ENCODE data around the gene BAZ1B. TPM values are rescaled to one million over a fixed set of nuclear protein-coding genes. Genes with fewer than 3 reads are reported as not detected.
"Not testable (repeated sequence)": the region's sequence is repeated elsewhere in the genome, so short reads cannot be mapped to it uniquely, and the experiment has no call there.

BAZ1B gene
- total RNA-seq, 4 donors from 2014 or later = 31.2 to 47.0 (median 42.0) TPM

DNA sequence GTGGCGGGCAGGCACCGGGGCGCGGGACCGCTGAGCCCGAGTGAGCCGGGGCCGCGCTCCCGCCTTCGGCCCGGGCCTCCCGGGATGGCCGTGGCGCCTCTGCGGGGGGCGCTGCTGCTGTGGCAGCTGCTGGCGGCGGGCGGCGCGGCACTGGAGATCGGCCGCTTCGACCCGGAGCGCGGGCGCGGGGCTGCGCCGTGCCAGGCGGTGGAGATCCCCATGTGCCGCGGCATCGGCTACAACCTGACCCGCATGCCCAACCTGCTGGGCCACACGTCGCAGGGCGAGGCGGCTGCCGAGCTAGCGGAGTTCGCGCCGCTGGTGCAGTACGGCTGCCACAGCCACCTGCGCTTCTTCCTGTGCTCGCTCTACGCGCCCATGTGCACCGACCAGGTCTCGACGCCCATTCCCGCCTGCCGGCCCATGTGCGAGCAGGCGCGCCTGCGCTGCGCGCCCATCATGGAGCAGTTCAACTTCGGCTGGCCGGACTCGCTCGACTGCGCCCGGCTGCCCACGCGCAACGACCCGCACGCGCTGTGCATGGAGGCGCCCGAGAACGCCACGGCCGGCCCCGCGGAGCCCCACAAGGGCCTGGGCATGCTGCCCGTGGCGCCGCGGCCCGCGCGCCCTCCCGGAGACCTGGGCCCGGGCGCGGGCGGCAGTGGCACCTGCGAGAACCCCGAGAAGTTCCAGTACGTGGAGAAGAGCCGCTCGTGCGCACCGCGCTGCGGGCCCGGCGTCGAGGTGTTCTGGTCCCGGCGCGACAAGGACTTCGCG lies 88.0 kb downstream of the BAZ1B start:
- no peaks in the 10 kb centered on the region for H3K27me3 ChIP-seq
- H3K4me1 ChIP-seq = peaks cover 10 to 23% of the 10 kb centered on the region in 2 donors
- DNase-seq (no peak), ATAC-seq (peak; percentile 53 to 56)
- TF ChIP-seq, protein P1, sequence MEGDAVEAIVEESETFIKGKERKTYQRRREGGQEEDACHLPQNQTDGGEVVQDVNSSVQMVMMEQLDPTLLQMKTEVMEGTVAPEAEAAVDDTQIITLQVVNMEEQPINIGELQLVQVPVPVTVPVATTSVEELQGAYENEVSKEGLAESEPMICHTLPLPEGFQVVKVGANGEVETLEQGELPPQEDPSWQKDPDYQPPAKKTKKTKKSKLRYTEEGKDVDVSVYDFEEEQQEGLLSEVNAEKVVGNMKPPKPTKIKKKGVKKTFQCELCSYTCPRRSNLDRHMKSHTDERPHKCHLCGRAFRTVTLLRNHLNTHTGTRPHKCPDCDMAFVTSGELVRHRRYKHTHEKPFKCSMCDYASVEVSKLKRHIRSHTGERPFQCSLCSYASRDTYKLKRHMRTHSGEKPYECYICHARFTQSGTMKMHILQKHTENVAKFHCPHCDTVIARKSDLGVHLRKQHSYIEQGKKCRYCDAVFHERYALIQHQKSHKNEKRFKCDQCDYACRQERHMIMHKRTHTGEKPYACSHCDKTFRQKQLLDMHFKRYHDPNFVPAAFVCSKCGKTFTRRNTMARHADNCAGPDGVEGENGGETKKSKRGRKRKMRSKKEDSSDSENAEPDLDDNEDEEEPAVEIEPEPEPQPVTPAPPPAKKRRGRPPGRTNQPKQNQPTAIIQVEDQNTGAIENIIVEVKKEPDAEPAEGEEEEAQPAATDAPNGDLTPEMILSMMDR (IDR thresholded peaks at IDR 0.05 in 4 of 5, conservative IDR thresholded peaks at IDR 0.05 in 1 of 5) = peak in 1 of 5 experiments; percentile 6
- peak in 1 of 2 donors; percentile 53 for TF ChIP-seq POLR2A (IDR thresholded peaks at IDR 0.05)
- H3K9me3 ChIP-seq = no peaks in the 10 kb centered on the region
- peak overlapping the region in 2 of 4 donors; percentile 72 to 83 for H3K27ac ChIP-seq
- intact Hi-C loops (cut with DNase I; ENCODE audit: low total_unique reads) (loop anchor here (2.0 to 5.0 kb wide), 3 partner anchors 13 to 92 kb away; no protein-coding TSS in a partner anchor), in situ Hi-C loops (cut with MboI; ENCODE audit: low sequenced_read_pairs in 4 of 4) (no loop called here)
- no peaks in the 10 kb centered on the region for H3K36me3 ChIP-seq
- peak overlapping the region; percentile 37 to 58 (median 54) for H3K4me3 ChIP-seq

DNA sequence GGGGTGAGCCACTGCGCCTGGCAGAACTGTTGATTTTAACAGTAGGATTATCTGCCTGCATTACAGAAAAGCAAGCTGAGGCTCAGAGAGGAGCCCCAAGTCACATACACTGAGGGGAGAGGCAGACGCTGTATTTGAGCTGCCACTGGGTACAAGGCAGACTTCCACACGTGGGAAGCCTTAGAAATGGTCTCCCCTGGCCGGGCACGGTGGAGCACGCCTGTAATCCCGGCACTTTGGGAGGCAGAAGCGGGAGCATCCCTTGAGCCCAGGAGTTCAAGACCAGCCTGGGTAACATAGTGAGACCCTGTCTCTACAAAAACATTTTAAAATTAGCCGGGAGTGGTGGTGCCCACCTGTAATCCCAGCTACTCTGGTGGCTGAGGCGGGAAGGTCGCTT lies 89.4 kb downstream of the BAZ1B start:
- ATAC-seq = no peak
- in situ Hi-C loops (cut with MboI; ENCODE audit: low sequenced_read_pairs in 4 of 4) = no loop called here

DNA sequence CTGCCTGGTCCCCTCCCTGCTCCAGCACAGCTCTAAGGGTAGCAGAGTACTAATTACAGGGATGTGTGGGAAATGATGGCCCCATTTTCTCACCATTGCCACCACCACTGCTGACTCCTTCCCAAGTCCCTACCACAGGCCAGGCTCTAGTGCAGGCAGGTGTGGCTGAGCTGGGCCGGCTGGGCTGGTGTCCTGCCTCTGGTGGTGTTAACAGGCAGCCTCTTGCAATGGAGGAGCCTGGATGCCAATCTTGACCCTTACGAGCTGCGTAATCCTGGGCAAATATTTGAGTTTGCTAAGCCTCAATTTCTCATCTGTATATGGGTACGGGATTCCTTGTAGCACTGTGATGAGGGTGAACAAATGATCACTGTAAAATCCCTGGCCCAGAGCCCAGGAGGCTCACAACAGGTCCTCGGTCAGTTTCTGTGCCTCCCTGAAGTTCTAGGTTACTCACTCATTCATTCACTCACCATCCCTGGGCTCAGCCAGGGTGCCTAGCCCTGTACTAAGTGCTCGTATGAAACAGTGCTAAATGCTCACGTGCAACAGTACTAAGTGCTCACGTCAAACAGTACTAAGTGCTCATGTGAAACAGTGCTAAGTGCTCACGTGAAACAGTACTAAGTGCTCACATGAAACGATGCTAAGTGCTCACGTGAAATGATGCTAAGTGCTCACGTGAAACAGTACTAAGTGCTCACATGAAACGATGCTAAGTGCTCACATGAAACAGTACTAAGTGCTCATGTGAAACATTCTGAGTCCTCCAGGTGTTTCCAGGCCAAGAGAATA lies 90.9 kb downstream of the BAZ1B start:
- H3K9me3 ChIP-seq = no peaks in the 10 kb centered on the region
- no peak overlapping the region for H3K4me3 ChIP-seq
- peaks cover 10 to 16% of the 10 kb centered on the region in 2 donors for H3K4me1 ChIP-seq
- intact Hi-C loops (cut with DNase I; ENCODE audit: low total_unique reads) = loop anchor here (5.0 kb wide), 2 partner anchors 34 to 89 kb away; no protein-coding TSS in a partner anchor
- DNase-seq (no peak), ATAC-seq (no peak)
- H3K27ac ChIP-seq = no peak overlapping the region
- TF ChIP-seq POLR2A (IDR thresholded peaks at IDR 0.05) = no peak
- TF ChIP-seq, protein P1 (IDR thresholded peaks at IDR 0.05 in 4 of 5, conservative IDR thresholded peaks at IDR 0.05 in 1 of 5) = no peak
- H3K27me3 ChIP-seq = no peaks in the 10 kb centered on the region
- H3K36me3 ChIP-seq = no peaks in the 10 kb centered on the region
- in situ Hi-C loops (cut with MboI; ENCODE audit: low sequenced_read_pairs in 4 of 4) = no loop called here

More for the DNA sequence above, 89.4 kb downstream of the BAZ1B start:
- intact Hi-C loops (cut with DNase I; ENCODE audit: low total_unique reads) = loop anchor here (2.0 to 5.0 kb wide), 3 partner anchors 14 to 90 kb away; no protein-coding TSS in a partner anchor
- peaks cover 14 to 20% of the 10 kb centered on the region in 2 donors for H3K4me1 ChIP-seq
- H3K27ac ChIP-seq = no peak overlapping the region
- no peak for DNase-seq
- no peaks in the 10 kb centered on the region for H3K27me3 ChIP-seq
- no peaks in the 10 kb centered on the region for H3K9me3 ChIP-seq
- TF ChIP-seq, protein P1 (IDR thresholded peaks at IDR 0.05 in 4 of 5, conservative IDR thresholded peaks at IDR 0.05 in 1 of 5) = no peak
- TF ChIP-seq POLR2A (IDR thresholded peaks at IDR 0.05) = no peak
- peak overlapping the region in 1 of 4 donors; percentile 58 for H3K4me3 ChIP-seq
- no peaks in the 10 kb centered on the region for H3K36me3 ChIP-seq

DNA sequence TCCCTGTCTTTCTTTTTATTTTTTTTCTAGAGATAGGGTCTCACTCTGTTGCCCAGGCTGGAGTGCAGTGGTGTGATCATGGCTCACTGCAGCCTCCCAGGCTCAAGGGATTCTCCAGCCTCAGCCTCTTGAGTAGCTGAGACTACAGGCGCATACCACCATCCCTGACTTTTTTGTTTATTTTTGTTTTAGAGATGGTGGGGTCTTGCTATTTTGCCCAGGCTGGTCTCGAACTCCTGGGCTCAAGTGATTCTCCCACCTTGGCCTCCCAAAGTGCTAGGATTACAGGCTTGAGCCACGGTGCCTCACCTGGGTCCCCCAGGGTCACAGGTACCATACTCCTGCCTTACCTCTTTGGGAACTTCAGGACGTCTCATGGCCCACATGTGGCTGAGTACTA lies 91.6 kb downstream of the BAZ1B start:
- ATAC-seq, H3K4me1 ChIP-seq: not testable (repeated sequence)

More for the DNA sequence above, 91.6 kb downstream of the BAZ1B start:
- H3K36me3 ChIP-seq; H3K27ac ChIP-seq; in situ Hi-C loops (cut with MboI; ENCODE audit: low sequenced_read_pairs in 4 of 4); H3K9me3 ChIP-seq; H3K4me3 ChIP-seq; H3K27me3 ChIP-seq; DNase-seq: not testable (repeated sequence)
- intact Hi-C loops (cut with DNase I; ENCODE audit: low total_unique reads) = loop anchor here (5.0 kb wide), 2 partner anchors 33 to 88 kb away; no protein-coding TSS in a partner anchor
